SK-N-SH (cell line): Measurements from ENCODE around the gene NTM.

Experiments used
- CHD2 ChIP-seq: fragments of 150-350 bp; IDR thresholded peaks from 2 replicates; pipeline ENCODE4 v1.6.1; 2018; ENCODE audit warnings: low read length; ENCODE audit not compliant: partially characterized antibody
- FOSL2 ChIP-seq: IDR thresholded peaks from 2 replicates; pipeline ENCODE4 v1.4.0; 2012; ENCODE audit warnings: low read depth, mild to moderate bottlenecking, moderate library complexity, borderline replicate concordance
- POLR2AphosphoS5 ChIP-seq: IDR thresholded peaks from 2 replicates; pipeline ENCODE4 v1.6.1; 2012; ENCODE audit warnings: low read depth, low read length
- YY1 ChIP-seq: IDR thresholded peaks from 2 replicates; pipeline ENCODE4 v1.4.0; 2012; ENCODE audit warnings: low read depth, mild to moderate bottlenecking
- TF ChIP-seq, protein P1 (sequence below): fragments of 200-600 bp; sonication (generic); IDR thresholded peaks from 2 replicates; pipeline ENCODE4 v1.6.1; 2017; ENCODE audit warnings: antibody characterized with exemption, mild to moderate bottlenecking, moderate library complexity
- TF ChIP-seq, protein P2 (sequence below): fragments of 150-350 bp; IDR thresholded peaks from 2 replicates; pipeline ENCODE4 v1.6.1; 2017; ENCODE audit warnings: antibody characterized with exemption, low read length, low read depth, borderline replicate concordance

DNA sequence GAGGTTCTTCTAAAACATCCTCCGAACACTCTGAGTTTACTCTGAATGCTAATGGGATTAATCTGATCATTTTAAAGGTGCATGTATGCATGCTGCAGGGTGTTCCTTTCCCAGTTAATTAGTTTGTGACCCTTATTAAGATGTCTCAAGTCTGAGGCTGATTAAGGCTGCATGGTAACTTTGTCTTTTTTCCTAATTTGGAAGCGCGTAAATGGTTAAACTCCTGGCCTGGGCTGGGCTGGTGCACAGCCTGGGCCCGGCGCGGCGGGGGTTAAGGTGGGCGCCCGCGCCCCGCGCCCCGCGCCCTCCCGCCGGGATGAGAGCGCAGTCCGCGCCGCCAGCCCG, 539.7 kb downstream of the NTM start:
- TF ChIP-seq FOSL2 (no peak), CHD2 (no peak), YY1 (no peak), POLR2AphosphoS5 (no peak)
- TF ChIP-seq, protein P1, sequence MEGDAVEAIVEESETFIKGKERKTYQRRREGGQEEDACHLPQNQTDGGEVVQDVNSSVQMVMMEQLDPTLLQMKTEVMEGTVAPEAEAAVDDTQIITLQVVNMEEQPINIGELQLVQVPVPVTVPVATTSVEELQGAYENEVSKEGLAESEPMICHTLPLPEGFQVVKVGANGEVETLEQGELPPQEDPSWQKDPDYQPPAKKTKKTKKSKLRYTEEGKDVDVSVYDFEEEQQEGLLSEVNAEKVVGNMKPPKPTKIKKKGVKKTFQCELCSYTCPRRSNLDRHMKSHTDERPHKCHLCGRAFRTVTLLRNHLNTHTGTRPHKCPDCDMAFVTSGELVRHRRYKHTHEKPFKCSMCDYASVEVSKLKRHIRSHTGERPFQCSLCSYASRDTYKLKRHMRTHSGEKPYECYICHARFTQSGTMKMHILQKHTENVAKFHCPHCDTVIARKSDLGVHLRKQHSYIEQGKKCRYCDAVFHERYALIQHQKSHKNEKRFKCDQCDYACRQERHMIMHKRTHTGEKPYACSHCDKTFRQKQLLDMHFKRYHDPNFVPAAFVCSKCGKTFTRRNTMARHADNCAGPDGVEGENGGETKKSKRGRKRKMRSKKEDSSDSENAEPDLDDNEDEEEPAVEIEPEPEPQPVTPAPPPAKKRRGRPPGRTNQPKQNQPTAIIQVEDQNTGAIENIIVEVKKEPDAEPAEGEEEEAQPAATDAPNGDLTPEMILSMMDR: no peak
- TF ChIP-seq, protein P2, sequence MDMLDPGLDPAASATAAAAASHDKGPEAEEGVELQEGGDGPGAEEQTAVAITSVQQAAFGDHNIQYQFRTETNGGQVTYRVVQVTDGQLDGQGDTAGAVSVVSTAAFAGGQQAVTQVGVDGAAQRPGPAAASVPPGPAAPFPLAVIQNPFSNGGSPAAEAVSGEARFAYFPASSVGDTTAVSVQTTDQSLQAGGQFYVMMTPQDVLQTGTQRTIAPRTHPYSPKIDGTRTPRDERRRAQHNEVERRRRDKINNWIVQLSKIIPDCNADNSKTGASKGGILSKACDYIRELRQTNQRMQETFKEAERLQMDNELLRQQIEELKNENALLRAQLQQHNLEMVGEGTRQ: no peak
